GM12878 (cell line): ENCODE measurements around the gene PPM1N. TPM values are rescaled to one million over a fixed set of nuclear protein-coding genes. Genes with fewer than 3 reads are reported as not detected.

Experiments
- ATAC-seq: fragments of 200-7000 bp; cut with Tn5 transposase; 3 replicates; pipeline ENCODE4 v1.9.1; 2020; ENCODE audit warnings: mild to moderate bottlenecking, moderate library complexity
- BruUV-seq: library from RNA; stranded (reverse); fragments of 400-500 nt; replicated peaks from 2 replicates; lab custom pipeline; 2021; lab: Mats Ljungman, UMichigan
- CTCF ChIA-PET: fragments of 300-600 bp; sonication (Branson Sonifier 250); formaldehyde crosslinking; extraction: SDS; loops from one replicate; lab custom pipeline; 2021; ENCODE audit warnings: inconsistent platforms; lab: Yijun Ruan, JAX
- POLR2A ChIA-PET: fragments of 350-600 bp; formaldehyde crosslinking; extraction: SDS; loops from one replicate; lab custom pipeline; 2021; ENCODE audit warnings: inconsistent platforms; lab: Charles Lee
- RAD21 ChIA-PET: fragments of 300-600 bp; sonication (Branson Sonifier 250); formaldehyde crosslinking; loops from one replicate; lab custom pipeline; 2023; ENCODE audit warnings: antibody characterized with exemption; ENCODE audit not compliant: unreplicated experiment; lab: Charles Lee
- SMC1A ChIA-PET: fragments of 300-600 bp; sonication (Branson Sonifier 250); formaldehyde crosslinking; loops from one replicate; lab custom pipeline; 2023; ENCODE audit not compliant: unreplicated experiment, uncharacterized antibody; lab: Charles Lee
- DNase-seq: peaks from one replicate; pipeline ENCODE4 v3.0.0-alpha.2; 2011; ENCODE audit warnings: low read depth, low spot score
- FAIRE-seq: peaks from 3 replicates; lab custom pipeline; 2011; peaks lifted over from hg19 to GRCh38; lab: Jason Lieb, UNC
- H2AFZ ChIP-seq: 2 replicates; pipeline ENCODE4 v1.6.0; 2011; ENCODE audit warnings: low read depth, low read length, control low read depth; ENCODE audit not compliant: control insufficient read depth
- H3K27ac ChIP-seq: 2 replicates; pipeline ENCODE4 v1.5.1; 2011; ENCODE audit warnings: control low read depth; ENCODE audit not compliant: control insufficient read depth, insufficient read depth
- H3K27me3 ChIP-seq, 2 experiments: replicated peaks in 1 of 2; 2 replicates each; pipeline versions ENCODE4 v1.6.0 to v1.6.1; 2011; ENCODE audit warnings: low read length in 1 of 2; ENCODE audit not compliant: control insufficient read depth in 2 of 2, insufficient read depth in 2 of 2
- H3K36me3 ChIP-seq, 2 experiments: 2 replicates each; pipeline ENCODE4 v1.5.1; 2011; ENCODE audit warnings: low read length in 1 of 2; ENCODE audit not compliant: control insufficient read depth in 2 of 2, insufficient read depth in 2 of 2
- H3K4me1 ChIP-seq: 2 replicates; pipeline ENCODE4 v1.6.1; 2011; ENCODE audit warnings: mild to moderate bottlenecking, low read length, moderate library complexity, mixed read lengths; ENCODE audit not compliant: control insufficient read depth, insufficient read depth
- H3K4me2 ChIP-seq: 2 replicates; pipeline ENCODE4 v1.6.0; 2011; ENCODE audit warnings: control low read depth; ENCODE audit not compliant: control insufficient read depth, insufficient read depth
- H3K4me3 ChIP-seq: fragments of 200-600 bp; sonication (generic); 2 replicates; pipeline ENCODE4 v1.5.1; 2016
- H3K79me2 ChIP-seq: 2 replicates; pipeline ENCODE4 v1.6.0; 2011; ENCODE audit warnings: low read length; ENCODE audit not compliant: control insufficient read depth, insufficient read depth
- H3K9ac ChIP-seq: 2 replicates; pipeline ENCODE4 v1.8.0; 2011; ENCODE audit warnings: low read length, control low read depth, mixed read lengths; ENCODE audit not compliant: control insufficient read depth, insufficient read depth
- H3K9me3 ChIP-seq: replicated peaks from 3 replicates; pipeline ENCODE4 v1.5.1; 2011; ENCODE audit warnings: mild to moderate bottlenecking, low read length; ENCODE audit not compliant: control insufficient read depth, insufficient read depth
- H4K20me1 ChIP-seq: 2 replicates; pipeline ENCODE4 v1.6.0; 2011; ENCODE audit not compliant: control insufficient read depth, insufficient read depth
- ATF3 ChIP-seq: IDR thresholded peaks from 2 replicates; pipeline ENCODE4 v1.6.1; 2011; ENCODE audit warnings: low read depth, mild to moderate bottlenecking, low read length, moderate library complexity, borderline replicate concordance; ENCODE audit errors: extremely low read depth
- CHD1 ChIP-seq: IDR thresholded peaks from 2 replicates; pipeline ENCODE4 v1.6.1; 2012; ENCODE audit warnings: low read depth, low read length, improper control_type of control experiment
- FOXK2 ChIP-seq: fragments of 450-650 bp; IDR thresholded peaks from 2 replicates; pipeline ENCODE4 v1.6.1; 2017; ENCODE audit warnings: mild to moderate bottlenecking, moderate library complexity
- FOXM1 ChIP-seq: IDR thresholded peaks from 2 replicates; pipeline ENCODE4 v1.6.1; 2012; ENCODE audit warnings: low read depth, mild to moderate bottlenecking, inconsistent platforms, low read length, moderate library complexity
- MTA3 ChIP-seq: IDR thresholded peaks from 2 replicates; pipeline ENCODE4 v1.6.1; 2012; ENCODE audit warnings: low read length, inconsistent platforms, borderline replicate concordance
- NR2C2 ChIP-seq: IDR thresholded peaks from 2 replicates; pipeline ENCODE4 v1.6.1; 2011; ENCODE audit warnings: borderline replicate concordance, low read depth; ENCODE audit not compliant: control insufficient read depth, insufficient read length
- PBX3 ChIP-seq: IDR thresholded peaks from 2 replicates; pipeline ENCODE4 v1.6.1; 2011; ENCODE audit warnings: mild to moderate bottlenecking, low read depth, low read length, moderate library complexity; ENCODE audit not compliant: insufficient replicate concordance
- PML ChIP-seq: IDR thresholded peaks from 2 replicates; pipeline ENCODE4 v1.6.1; 2012; ENCODE audit warnings: low read length, inconsistent platforms
- RAD21 ChIP-seq: IDR thresholded peaks from 2 replicates; pipeline ENCODE4 v1.6.1; 2011; ENCODE audit warnings: mild to moderate bottlenecking, low read depth, low read length, moderate library complexity; ENCODE audit not compliant: insufficient read depth
- RAD51 ChIP-seq: fragments of 450-650 bp; IDR thresholded peaks from 2 replicates; pipeline ENCODE4 v1.6.1; 2016; ENCODE audit warnings: moderate library complexity, mild to moderate bottlenecking, inconsistent platforms
- RBBP5 ChIP-seq: fragments of 200-600 bp; sonication (generic); conservative IDR thresholded peaks from 2 replicates; pipeline ENCODE4 v1.6.1; 2016
- RUNX3 ChIP-seq: IDR thresholded peaks from 2 replicates; pipeline ENCODE4 v1.6.1; 2012; ENCODE audit warnings: low read length, inconsistent platforms
- SUPT20H ChIP-seq: IDR thresholded peaks from 2 replicates; pipeline ENCODE4 v1.6.1; 2011; ENCODE audit warnings: low read depth, mild to moderate bottlenecking, low read length, moderate library complexity, borderline replicate concordance; ENCODE audit not compliant: control insufficient read depth
- TCF12 ChIP-seq: IDR thresholded peaks from 2 replicates; pipeline ENCODE4 v1.6.1; 2011; ENCODE audit warnings: low read depth, mild to moderate bottlenecking, low read length
- YY1 ChIP-seq: IDR thresholded peaks from 2 replicates; pipeline ENCODE4 v1.6.1; 2011; ENCODE audit warnings: low read depth, mild to moderate bottlenecking, low read length
- whole genome bisulfite sequencing: methylation state at CpG from one replicate; pipeline ENCODE4 v1.1.6; 2016; ENCODE audit warnings: low lambda C conversion rate; ENCODE audit not compliant: insufficient replicate concordance, insufficient coverage; ENCODE audit errors: missing lambda C conversion rate; 5-methylcytosine and 5-hydroxymethylcytosine counted together
- in situ Hi-C: fragments of 300-500 bp; cut with MboI; formaldehyde crosslinking; loops from 9 replicates; pipeline ENCODE4 v1.14.3; 2018; ENCODE audit warnings: mixed read lengths
- intact Hi-C: fragments of 100-400 bp; cut with micrococcal nuclease; formaldehyde crosslinking; loops from one replicate; pipeline ENCODE4 v1.14.2; 2022; ENCODE audit not compliant: unreplicated experiment
- polyA plus RNA-seq, 11 experiments: library from polyadenylated mRNA; depleted of rRNA in 4 of 11; unstranded in 6 of 11; stranded (reverse) in 5 of 11; fragments of >200 nt; fragmentation: Nextera tagmentation in 4 of 11; fragmentation: Illumina TruSeq in 1 of 11; extraction: Ambion mirVana in 4 of 11; extraction: Trizol in 1 of 11; gene quantifications; 1 replicate in 1 of 11; 2 replicates in 10 of 11; pipeline versions ENCODE4 v1.2.1 to v1.2.3, GENCODE V29; 2011 to 2016; ENCODE audit warnings: inconsistent platforms in 2 of 11, missing spikeins in 2 of 11, low read depth in 1 of 11
- total RNA-seq, 4 experiments: library from RNA; depleted of rRNA in 3 of 4; stranded (reverse); fragments of >200 nt in 3 of 4; fragmentation: Illumina TruSeq in 1 of 4; extraction: Trizol in 1 of 4; gene quantifications; 2 replicates each; pipeline versions ENCODE4 v1.2.1 to v1.2.3, GENCODE V29; 2013 to 2021

Gene PPM1N
- total and polyA plus RNA-seq, 10 of the 15 experiments (the other 5 are each of a cell fraction or from before 2014, with no cell fraction given) = 1.6 to 5.4 (median 3.7) TPM

- TF ChIP-seq RAD51 (0 out of 2 replicates have a peak, but pooled peaks have one; percentile 55), FOXM1 (no peak)
- ChIA-PET POLR2A (interaction anchor here (0.6 to 2.0 kb wide), 9 partner anchors 10 to 125 kb away, joined by 3 to 6 read pairs (median 3); no protein-coding TSS in a partner anchor), SMC1A (interaction anchor here (0.9 to 2.9 kb wide), 4 partner anchors 10 to 126 kb away, joined by 3 to 8 read pairs (median 4); partner anchors contain the start of gene PPM1N), CTCF (interaction anchor here (0.7 to 2.6 kb wide), 12 partner anchors 11 to 128 kb away, joined by 3 to 18 read pairs (median 4); no protein-coding TSS in a partner anchor), RAD21 (interaction anchor here (0.6 to 2.5 kb wide), 7 partner anchors 10 to 176 kb away, joined by 3 to 16 read pairs (median 3); partner anchors contain the start of genes EML2, QPCTL and SNRPD2)
- DNase-seq (no peak), FAIRE-seq (no peak), ATAC-seq (peak; percentile 7)
- peaks cover 11 to 26% of the 10 kb centered on the region in 2 experiments for H3K36me3 ChIP-seq
- H3K9me3 ChIP-seq = no peaks in the 10 kb centered on the region
- WGBS = 25% methylated on average over 9 of the region's 9 CpGs
- H2AFZ ChIP-seq = no peak overlapping the region
- in situ Hi-C loops (no loop called here), intact Hi-C loops (no loop called here)
- BruUV-seq = no TSS peak
- peaks cover 57% of the 10 kb centered on the region for H3K79me2 ChIP-seq
- H3K27ac ChIP-seq = peak overlapping the region; percentile 75
- H3K27me3 ChIP-seq = no peaks in the 10 kb centered on the region
- H3K4me2 ChIP-seq = 0 out of 2 replicates have a peak overlapping the region, but pooled peaks have one; percentile 19
- H3K9ac ChIP-seq = no peak overlapping the region
- no peak overlapping the region for H3K4me3 ChIP-seq
- peaks cover 39% of the 10 kb centered on the region for H3K4me1 ChIP-seq
- no peaks in the 10 kb centered on the region for H4K20me1 ChIP-seq
These were observed 17.7 kb downstream of the PPM1N start for GRCh38 chr19:45515807-45516401.

GRCh38 chr19:45517238-45517637 lies 19.0 kb downstream of the PPM1N start:
- Histone ChIP-seq H3K27ac (no peak overlapping the region), H2AFZ (no peak overlapping the region), H3K4me2 (no peak overlapping the region), H3K4me3 (no peak overlapping the region), H3K4me1 (peaks cover 33% of the 10 kb centered on the region), H3K9ac (no peak overlapping the region), H4K20me1 (no peaks in the 10 kb centered on the region), H3K36me3 (peaks cover 15 to 29% of the 10 kb centered on the region in 2 experiments), H3K9me3 (no peaks in the 10 kb centered on the region), H3K79me2 (peaks cover 44% of the 10 kb centered on the region), H3K27me3 (no peaks in the 10 kb centered on the region)
- POLR2A ChIA-PET = interaction anchor here (0.6 kb wide), 2 partner anchors 19 to 249 kb away, joined by 5 read pairs; no protein-coding TSS in a partner anchor
- DNase-seq (no peak), ATAC-seq (no peak), FAIRE-seq (no peak)
- CTCF ChIA-PET = interaction anchor here (2.6 kb wide), 1 partner anchor 124 kb away, joined by 18 read pairs; no protein-coding TSS in a partner anchor
- SMC1A ChIA-PET = interaction anchor here (2.9 kb wide), 1 partner anchor 124 kb away, joined by 8 read pairs; no protein-coding TSS in a partner anchor
- TF ChIP-seq RAD21 = no peak
- TF ChIP-seq ATF3 = no peak
- TF ChIP-seq PML = no peak
- TF ChIP-seq RUNX3 = no peak
- TF ChIP-seq SUPT20H = no peak
- TF ChIP-seq PBX3 = no peak
- no peak for TF ChIP-seq NR2C2
- no peak for TF ChIP-seq FOXK2
- no peak for TF ChIP-seq MTA3
- TF ChIP-seq CHD1 = no peak
- TF ChIP-seq YY1 = no peak
- TF ChIP-seq TCF12 = no peak
- TF ChIP-seq RBBP5 = no peak
- 59% methylated on average over 7 of the region's 7 CpGs for WGBS
- intact Hi-C loops = no loop called here
- RAD21 ChIA-PET = no interaction called here
- BruUV-seq = no TSS peak
- in situ Hi-C loops = no loop called here
